ENCODE results near the gene TMEM229B. TPM values are rescaled to one million over a fixed set of nuclear protein-coding genes. Genes with fewer than 3 reads are reported as not detected.

Gene TMEM229B
- polyA plus RNA-seq (ENCODE audit: insufficient read length in 3 of 3) = 1 to 10 TPM; 2.6 to 3.4 (median 3.0) TPM

- no peak for DNase-seq (ENCODE audit: low read depth in 3 of 3, low spot score in 2 of 3)
These were observed at the start of gene TMEM229B for GRCh38 chr14:67487937-67488893. TMEM229B (minus strand) TSS chr14:67488721; CDS start chr14:67473923, 14,798 bp downstream.

DNA sequence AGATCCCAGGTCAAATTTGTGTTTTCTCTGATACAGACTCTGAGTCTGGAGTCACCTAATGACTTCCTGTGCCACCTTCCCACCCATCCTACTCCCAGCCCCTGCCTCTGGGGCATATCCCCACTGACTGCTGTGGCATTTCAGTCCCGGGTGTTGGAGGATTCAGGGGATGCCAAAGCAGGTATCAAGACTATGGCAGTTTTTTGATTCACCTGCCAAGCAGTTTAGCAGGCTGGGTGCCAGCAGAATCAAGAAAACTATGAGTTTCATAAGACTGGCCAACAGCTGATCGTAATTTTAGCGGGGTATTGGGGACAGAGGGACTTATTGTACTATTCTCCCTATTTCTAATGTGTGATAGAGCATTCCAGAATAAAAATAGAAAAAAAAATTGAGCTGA lies 49.2 kb upstream of the TMEM229B start:
- no peak for DNase-seq (ENCODE audit: low read depth in 3 of 3, low spot score in 2 of 3)

- no peak for DNase-seq (ENCODE audit: low read depth in 3 of 3, low spot score in 2 of 3)
These were observed 47.6 kb upstream of the TMEM229B start for GRCh38 chr14:67536087-67536486.

GRCh38 chr14:67533754-67534085 lies 45.2 kb upstream of the TMEM229B start:
- no peak for DNase-seq (ENCODE audit: low read depth in 3 of 3, low spot score in 2 of 3)

GRCh38 chr14:67532998-67533753 lies 44.7 kb upstream of the TMEM229B start, which contains the start of gene PLEKHH1:
PLEKHH1 (plus strand) TSS chr14:67533290; CDS start chr14:67541868, 8,578 bp downstream.
- DNase-seq (ENCODE audit: low read depth in 3 of 3, low spot score in 2 of 3) = peak in 2 of 3 donors; percentile 41 to 65

GRCh38 chr14:67532606-67532997 lies 44.1 kb upstream of the TMEM229B start:
- no peak for DNase-seq (ENCODE audit: low read depth in 3 of 3, low spot score in 2 of 3)

GRCh38 chr14:67529947-67530935 lies 41.7 kb upstream of the TMEM229B start:
- no peak for DNase-seq (ENCODE audit: low read depth in 3 of 3, low spot score in 2 of 3)

- DNase-seq (ENCODE audit: low read depth in 3 of 3, low spot score in 2 of 3) = no peak
These were observed 39.8 kb upstream of the TMEM229B start for GRCh38 chr14:67528276-67528675.

GRCh38 chr14:67527756-67528155 lies 39.2 kb upstream of the TMEM229B start:
- DNase-seq (ENCODE audit: low read depth in 3 of 3, low spot score in 2 of 3) = no peak

DNA sequence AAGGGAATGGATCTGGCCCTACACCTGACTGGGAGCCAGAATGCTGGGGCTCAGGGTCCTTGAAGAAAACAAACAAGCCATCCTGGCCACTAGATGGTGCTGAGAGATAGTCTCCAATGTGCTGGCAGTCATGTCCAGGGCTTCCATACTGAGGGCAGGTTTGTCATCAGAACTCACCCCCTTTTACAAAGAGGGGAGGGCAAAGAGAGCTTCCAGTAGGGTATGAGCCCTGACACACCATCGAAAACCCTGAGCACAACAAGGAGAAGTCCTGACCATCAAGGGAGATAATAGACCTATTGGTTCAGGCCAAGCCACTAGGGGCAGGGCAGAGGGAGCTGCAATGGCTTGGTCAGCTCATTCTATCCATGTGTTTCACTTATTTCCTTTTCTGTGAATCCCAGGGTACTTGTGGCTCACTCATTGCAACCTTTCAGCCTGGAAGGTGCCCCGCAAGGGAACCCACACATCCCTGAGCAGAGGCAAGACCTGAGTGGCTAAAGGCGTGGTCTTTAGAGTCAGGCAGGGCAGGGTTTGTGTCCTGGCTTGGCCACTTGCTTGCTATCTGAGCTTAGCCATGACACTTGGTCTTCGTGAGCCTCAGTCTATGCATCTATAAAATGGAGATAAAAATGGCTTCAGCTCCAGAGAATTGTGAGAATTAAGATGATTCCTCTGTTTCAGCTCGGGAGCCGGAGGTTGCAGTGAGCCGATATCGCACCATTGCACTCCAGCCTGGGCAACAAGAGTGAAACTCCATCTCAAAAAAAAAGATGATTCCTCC lies 38.3 kb upstream of the TMEM229B start:
- DNase-seq (ENCODE audit: low read depth in 3 of 3, low spot score in 2 of 3) = no peak

DNA sequence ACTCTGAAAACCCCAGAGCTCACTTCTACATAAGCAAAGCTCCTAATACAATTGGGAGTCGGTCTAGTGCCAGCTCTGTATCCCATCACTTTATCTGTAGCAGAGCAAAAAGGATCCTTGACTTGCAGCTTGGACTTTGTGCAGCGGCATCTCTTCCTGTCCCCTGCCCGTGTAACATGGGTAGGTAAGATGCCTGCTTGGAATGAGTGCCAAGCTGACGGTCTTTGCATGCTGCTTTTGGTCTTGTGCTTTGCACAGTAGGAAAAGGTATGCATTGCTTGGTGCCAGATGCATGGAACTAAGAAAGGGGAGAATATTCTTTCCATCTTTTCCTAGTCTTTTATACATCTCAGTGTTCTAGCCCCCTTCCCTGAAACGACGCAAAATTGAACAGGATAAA lies 37.7 kb upstream of the TMEM229B start:
- DNase-seq (ENCODE audit: low read depth in 3 of 3, low spot score in 2 of 3) = no peak

DNA sequence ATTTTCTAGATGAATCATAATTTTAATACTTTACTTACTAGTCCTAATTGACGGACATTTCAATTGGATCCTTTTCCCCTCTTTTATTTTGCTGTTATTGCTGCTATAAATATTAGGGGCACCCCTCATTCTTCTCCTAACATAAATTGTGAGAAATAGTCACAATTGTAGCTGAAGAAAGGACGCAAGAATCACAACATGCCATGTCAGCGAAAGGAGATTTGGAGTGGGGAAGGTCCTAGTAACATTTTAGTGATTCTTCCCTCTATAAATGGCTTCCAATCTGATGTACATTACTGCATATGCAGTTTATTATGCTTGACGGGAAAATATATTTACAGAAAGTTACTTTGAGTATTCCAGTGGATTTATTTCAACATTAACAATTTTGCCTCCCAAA lies 36.9 kb upstream of the TMEM229B start:
- no peak for DNase-seq (ENCODE audit: low read depth in 3 of 3, low spot score in 2 of 3)

DNA sequence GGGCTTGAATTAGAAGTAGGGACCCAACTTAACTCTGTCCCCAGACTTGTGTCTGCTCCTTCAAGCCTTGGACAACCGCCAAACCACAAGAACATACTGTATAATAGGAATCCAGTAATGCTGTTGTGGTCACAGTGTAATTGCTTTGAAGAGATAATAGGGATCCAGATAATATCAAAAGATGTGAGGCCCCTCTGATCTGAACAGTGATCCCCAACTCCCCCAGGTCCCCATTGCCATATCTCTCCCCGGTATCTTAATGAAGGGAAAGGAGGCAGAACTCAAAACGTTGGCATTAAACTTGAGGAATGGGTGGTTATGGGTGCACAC lies 36.1 kb upstream of the TMEM229B start:
- no peak for DNase-seq (ENCODE audit: low read depth in 3 of 3, low spot score in 2 of 3)

GRCh38 chr14:67523764-67524633 lies 35.5 kb upstream of the TMEM229B start:
- no peak for DNase-seq (ENCODE audit: low read depth in 3 of 3, low spot score in 2 of 3)

DNA sequence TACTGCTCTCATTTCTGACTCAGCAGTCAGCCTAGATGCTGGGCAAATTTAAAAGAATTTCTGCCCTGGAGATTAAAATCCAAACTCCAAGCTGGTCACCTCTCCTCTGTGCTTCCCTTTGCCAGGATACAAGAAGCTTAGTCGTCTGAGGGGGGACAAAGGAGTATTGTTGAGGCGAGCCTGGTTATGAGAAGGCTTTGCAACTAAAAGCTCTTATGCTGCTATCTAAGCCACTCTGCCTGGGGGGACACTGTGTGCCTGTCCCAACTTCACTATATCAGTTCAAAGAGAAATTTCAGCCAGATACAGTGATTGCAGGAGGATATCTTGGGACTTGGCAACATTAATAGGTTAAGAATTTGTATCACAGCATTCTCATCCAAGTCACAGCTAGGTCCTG lies 33.7 kb upstream of the TMEM229B start:
- DNase-seq (ENCODE audit: low read depth in 3 of 3, low spot score in 2 of 3) = no peak

- no peak for DNase-seq (ENCODE audit: low read depth in 3 of 3, low spot score in 2 of 3)
These were observed 32.0 kb upstream of the TMEM229B start for GRCh38 chr14:67520482-67520881.

- no peak for DNase-seq (ENCODE audit: low read depth in 3 of 3, low spot score in 2 of 3)
These were observed 30.9 kb upstream of the TMEM229B start for GRCh38 chr14:67519406-67519805.

DNA sequence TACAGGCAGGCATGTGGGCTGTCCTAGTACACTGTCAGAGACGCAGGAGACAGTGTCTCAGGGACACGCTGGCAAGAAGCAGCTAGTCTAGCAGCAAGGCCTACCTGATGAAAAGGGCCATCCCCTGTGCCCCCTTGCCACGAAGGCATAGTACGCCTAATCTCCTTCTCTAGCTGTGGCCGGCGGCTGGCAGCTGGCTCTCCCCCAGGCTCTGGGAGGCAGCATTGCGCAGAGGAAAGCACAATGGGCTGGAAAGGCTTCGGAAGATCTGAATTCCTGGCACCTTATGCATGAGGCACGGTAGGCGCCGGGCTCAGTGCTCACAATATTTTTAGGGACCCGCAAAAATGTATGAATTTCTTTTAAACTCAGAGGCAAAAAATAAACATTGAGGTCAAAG lies 28.6 kb upstream of the TMEM229B start:
- no peak for DNase-seq (ENCODE audit: low read depth in 3 of 3, low spot score in 2 of 3)

GRCh38 chr14:67516676-67517075 lies 28.2 kb upstream of the TMEM229B start:
- no peak for DNase-seq (ENCODE audit: low read depth in 3 of 3, low spot score in 2 of 3)
